Activated naive CD4-positive, alpha-beta T cell treated with anti-CD3 and anti-CD28 coated beads for 36 hours (primary cell): ENCODE results near the gene XNDC1N. TPM values are rescaled to one million over a fixed set of nuclear protein-coding genes. Genes with fewer than 3 reads are reported as not detected.
A peak's percentile ranks its signal among the peaks of the same experiment; 100 is the strongest.

ENCODE experiments used
- CTCF ChIA-PET: fragments of 350-600 bp; sonication (Branson Sonifier 250); formaldehyde crosslinking; loops from one replicate; lab custom pipeline; 2021; ENCODE audit warnings: antibody characterized with exemption; lab: Charles Lee
- DNase-seq: peaks from one replicate; pipeline ENCODE4 v3.0.0-alpha.2; 2020
- H3K27ac Mint-ChIP-seq: one replicate; pipeline ENCODE4 v1.8.0; 2021; ENCODE audit warnings: mild to moderate bottlenecking, mixed read lengths
- H3K27me3 Mint-ChIP-seq: one replicate; pipeline ENCODE4 v1.8.0; 2021; ENCODE audit warnings: low read depth, mixed read lengths
- H3K36me3 Mint-ChIP-seq: one replicate; pipeline ENCODE4 v1.8.0; 2021; ENCODE audit warnings: low read depth, mixed read lengths
- H3K4me1 Mint-ChIP-seq: one replicate; pipeline ENCODE4 v1.8.0; 2021; ENCODE audit warnings: low read depth, mixed read lengths
- H3K4me3 Mint-ChIP-seq: one replicate; pipeline ENCODE4 v1.8.0; 2021; ENCODE audit warnings: mild to moderate bottlenecking, moderate library complexity, mixed read lengths
- H3K9me3 Mint-ChIP-seq: one replicate; pipeline ENCODE4 v1.8.0; 2021; ENCODE audit warnings: mixed read lengths
- intact Hi-C: fragments of 100-400 bp; cut with micrococcal nuclease; formaldehyde crosslinking; loops from one replicate; pipeline ENCODE4 v1.15.1; 2023
- total RNA-seq, 2 experiments: library from RNA; stranded (reverse); gene quantifications; one replicate each; pipeline ENCODE4 v1.2.3, GENCODE V29; 2021

XNDC1N gene
- total RNA-seq, 2 experiments from 2014 or later = 14.2 to 16.4 TPM

DNA sequence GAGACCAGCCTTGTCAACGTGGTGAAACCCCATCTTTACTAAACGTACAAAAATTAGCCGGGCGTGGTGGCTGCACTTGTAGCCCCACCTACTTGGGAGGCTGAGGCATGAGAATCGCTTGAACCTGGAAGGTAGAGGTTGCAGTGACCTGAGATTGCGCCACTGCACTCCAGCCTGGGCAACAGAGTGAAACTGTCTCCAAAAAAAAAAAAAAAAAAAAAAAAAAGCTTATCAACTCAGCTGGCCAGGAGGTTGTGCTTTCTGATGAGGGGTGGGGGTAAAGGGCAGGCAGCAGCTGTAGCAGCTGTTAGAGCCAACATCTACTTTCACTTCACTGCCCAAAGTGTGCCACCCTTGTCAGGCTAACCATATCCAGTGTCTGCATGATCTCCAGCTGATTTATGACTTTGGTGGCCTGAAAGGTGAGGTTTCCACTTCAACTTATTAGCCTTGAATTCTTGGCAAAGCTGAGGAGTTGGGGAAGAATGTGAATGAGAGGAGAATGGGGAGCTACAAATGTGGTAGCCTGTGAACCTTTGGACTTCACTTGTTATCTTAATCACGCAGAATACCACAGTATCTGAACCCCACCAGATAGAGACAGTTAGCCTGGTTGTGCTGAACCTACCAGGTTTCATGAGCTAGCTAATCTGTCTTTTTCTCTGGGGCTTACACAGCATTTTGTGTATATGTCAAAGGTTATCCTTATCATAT, 20.1 kb upstream of the XNDC1N start:
- Mint-ChIP-seq H3K27me3 (no peaks in the 10 kb centered on the region), H3K36me3 (peaks cover 3% of the 10 kb centered on the region), H3K4me3 (no peak overlapping the region), H3K9me3 (no peaks in the 10 kb centered on the region), H3K27ac (no peak overlapping the region), H3K4me1 (peaks cover 20% of the 10 kb centered on the region)
- intact Hi-C loops = no loop called here
- CTCF ChIA-PET = no interaction called here
- DNase-seq = no peak

DNA sequence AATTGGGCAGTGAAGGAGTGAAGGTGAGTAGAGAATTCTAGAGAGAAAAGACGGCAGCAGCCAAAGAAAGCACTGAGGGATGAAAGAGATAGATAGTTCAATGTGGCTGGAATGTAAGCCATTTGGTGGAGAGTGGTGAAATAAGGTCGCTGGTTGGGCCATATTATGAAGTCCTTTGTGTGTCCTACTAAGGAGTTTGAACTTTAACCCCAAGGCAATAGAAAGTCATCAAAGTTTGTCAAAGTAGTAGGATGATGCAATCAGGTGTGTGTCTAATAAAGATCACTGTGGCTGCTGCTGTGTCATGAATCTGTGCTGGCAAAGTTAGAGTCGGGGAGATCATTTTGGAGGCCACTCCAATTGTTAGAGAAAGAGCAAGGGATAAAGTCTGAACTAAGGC, 19.1 kb upstream of the XNDC1N start:
- CTCF ChIA-PET = no interaction called here

DNA sequence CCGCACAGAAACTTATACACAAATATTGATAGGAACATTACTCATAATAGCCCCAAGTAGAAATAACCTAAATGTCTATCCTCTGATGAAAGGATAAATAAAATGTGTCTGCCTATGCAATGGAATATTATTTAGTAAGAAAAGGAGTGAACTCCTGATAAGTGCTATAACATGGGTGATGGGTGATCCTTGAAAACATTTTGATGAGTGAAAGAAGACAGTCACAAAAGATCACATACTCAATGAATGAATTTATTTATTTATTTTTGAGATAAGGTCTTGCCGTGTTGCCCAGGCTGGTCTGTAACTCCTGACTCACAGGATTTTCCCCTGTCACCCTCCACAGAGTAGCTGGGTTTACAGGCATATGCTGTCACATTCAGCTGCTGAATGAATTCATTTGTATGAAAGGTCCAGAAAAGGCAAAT, 17.8 kb upstream of the XNDC1N start:
- Mint-ChIP-seq H3K27ac (peak overlapping the region; percentile 28), H3K4me1 (peaks cover 18% of the 10 kb centered on the region), H3K27me3 (no peaks in the 10 kb centered on the region), H3K36me3 (peaks cover 3% of the 10 kb centered on the region), H3K9me3 (no peaks in the 10 kb centered on the region), H3K4me3 (no peak overlapping the region)
- intact Hi-C loops = no loop called here
- CTCF ChIA-PET = no interaction called here
- DNase-seq = peak; percentile 13

More for the DNA sequence above, 19.1 kb upstream of the XNDC1N start:
- H3K27me3 Mint-ChIP-seq = no peaks in the 10 kb centered on the region
- peaks cover 3% of the 10 kb centered on the region for H3K36me3 Mint-ChIP-seq
- H3K4me3 Mint-ChIP-seq = no peak overlapping the region
- DNase-seq = no peak
- no peak overlapping the region for H3K27ac Mint-ChIP-seq
- peaks cover 18% of the 10 kb centered on the region for H3K4me1 Mint-ChIP-seq
- H3K9me3 Mint-ChIP-seq = no peaks in the 10 kb centered on the region
- intact Hi-C loops = no loop called here

DNA sequence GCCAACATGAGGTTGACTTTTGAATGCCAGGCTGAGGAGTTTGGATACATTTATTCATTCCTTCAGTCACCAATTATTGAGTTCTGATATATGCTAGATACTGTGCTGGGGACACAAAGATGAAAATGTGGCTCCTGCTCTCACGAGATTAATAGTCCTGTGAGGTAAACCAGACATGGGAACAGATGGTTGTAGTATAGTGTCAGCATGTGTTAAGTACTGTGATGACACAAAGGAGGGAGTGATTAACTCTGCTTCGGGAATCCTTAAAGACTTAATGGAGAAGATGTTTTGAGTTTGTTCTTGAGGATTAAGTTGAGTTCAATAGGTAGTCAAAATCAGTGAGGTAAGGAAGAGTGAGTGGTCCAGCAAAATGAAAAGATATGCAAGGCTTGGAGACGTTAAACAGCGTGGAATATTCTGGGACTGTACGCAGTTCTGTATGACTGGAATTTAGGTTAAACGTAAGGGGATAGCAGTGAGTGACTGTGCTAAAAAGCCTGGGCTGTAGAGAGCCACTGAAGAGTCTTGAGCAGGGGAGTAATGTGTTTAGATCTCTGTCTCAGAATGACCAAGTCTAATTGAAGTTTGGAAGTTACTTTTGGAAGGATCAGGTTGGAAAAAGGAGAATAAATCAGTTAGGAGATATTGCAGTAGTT, 12.3 kb upstream of the XNDC1N start:
- intact Hi-C loops = no loop called here
- H3K27me3 Mint-ChIP-seq = no peaks in the 10 kb centered on the region
- peaks cover 7% of the 10 kb centered on the region for H3K36me3 Mint-ChIP-seq
- no peak for DNase-seq
- no peaks in the 10 kb centered on the region for H3K9me3 Mint-ChIP-seq
- H3K27ac Mint-ChIP-seq = no peak overlapping the region
- H3K4me1 Mint-ChIP-seq = peaks cover 10% of the 10 kb centered on the region
- CTCF ChIA-PET = interaction anchor here (1.1 kb wide), 1 partner anchor 13 kb away, joined by 4 read pairs; no protein-coding TSS in a partner anchor
- H3K4me3 Mint-ChIP-seq = no peak overlapping the region

DNA sequence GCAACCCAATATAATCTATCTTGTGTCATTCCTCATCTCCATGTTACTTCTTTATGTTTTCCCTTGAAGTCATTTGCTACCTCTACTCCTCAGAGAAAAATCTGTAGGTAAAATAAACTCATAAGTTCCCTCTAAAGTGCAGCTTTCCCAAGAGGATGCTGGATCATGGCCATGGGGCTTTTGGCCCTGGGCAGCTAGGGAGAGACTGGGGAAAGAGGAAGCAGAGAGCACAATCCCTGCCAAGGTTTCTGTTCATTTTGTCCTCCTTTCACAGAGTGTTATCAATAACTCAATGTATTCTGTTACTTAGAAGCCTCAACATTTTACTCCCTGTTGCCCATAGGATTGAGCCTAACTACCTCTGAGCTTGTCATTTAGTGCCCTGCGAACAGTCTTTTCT, 9.4 kb upstream of the XNDC1N start:
- H3K4me1 Mint-ChIP-seq = peaks cover 24% of the 10 kb centered on the region
- no peaks in the 10 kb centered on the region for H3K9me3 Mint-ChIP-seq
- H3K4me3 Mint-ChIP-seq = no peak overlapping the region
- H3K27ac Mint-ChIP-seq = no peak overlapping the region
- CTCF ChIA-PET = interaction anchor here (0.6 to 1.3 kb wide), 2 partner anchors 8 to 37 kb away, joined by 4 to 5 read pairs; partner anchors contain the start of genes RNF121 and XNDC1N
- peaks cover 8% of the 10 kb centered on the region for H3K36me3 Mint-ChIP-seq
- no peak for DNase-seq
- intact Hi-C loops = no loop called here
- H3K27me3 Mint-ChIP-seq = no peaks in the 10 kb centered on the region

DNA sequence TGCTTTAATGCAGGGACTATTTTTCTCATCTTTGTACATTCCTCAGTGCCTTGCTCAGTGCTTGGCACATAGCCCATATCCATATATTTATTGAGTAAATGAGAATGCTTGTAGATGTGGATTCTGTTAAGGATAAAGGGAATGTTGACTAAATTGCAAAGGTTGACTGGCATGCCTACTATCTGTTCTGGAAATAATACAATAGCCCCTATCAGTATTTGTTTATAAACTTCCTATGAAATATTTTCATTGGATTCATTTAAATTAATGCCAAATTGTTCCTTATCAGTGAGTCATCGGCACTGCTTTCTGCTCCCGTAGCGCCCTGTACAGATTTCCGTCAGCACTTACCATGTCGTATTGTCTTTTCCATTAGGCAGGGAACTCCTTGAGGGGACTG, 8.4 kb upstream of the XNDC1N start:
- Mint-ChIP-seq H3K4me3 (no peak overlapping the region), H3K36me3 (peaks cover 8% of the 10 kb centered on the region), H3K27me3 (no peaks in the 10 kb centered on the region), H3K9me3 (no peaks in the 10 kb centered on the region), H3K4me1 (peaks cover 31% of the 10 kb centered on the region), H3K27ac (no peak overlapping the region)
- DNase-seq = no peak
- intact Hi-C loops = no loop called here
- CTCF ChIA-PET = interaction anchor here (0.7 kb wide), 1 partner anchor 221 kb away, joined by 3 read pairs; no protein-coding TSS in a partner anchor

DNA sequence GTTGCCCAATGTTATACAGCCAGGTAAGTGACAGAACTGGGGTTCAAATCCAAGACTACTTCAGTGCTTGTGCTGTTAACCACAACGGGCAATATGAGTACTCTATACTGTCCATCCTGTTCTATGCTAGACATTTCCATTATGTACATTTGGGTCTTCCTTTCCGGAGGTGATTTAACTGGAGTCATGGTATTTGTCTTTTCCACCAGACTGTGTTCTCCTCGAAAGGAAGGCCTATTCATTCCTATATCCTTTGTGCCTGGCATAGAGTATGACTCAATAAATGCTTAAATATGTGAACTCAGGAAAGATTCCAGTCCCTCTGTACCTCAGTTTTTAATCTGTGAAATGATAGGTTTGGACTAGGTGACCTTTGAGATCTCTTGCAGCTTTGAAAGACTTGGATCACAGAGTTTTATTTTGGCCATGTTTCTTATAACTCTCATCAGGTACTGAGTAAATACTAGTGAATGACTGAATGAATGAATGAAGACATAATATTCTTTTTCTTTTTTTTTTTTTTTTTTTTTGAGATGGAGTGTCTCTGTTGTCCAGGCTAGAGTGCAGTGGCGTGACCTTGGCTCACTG, 7.0 kb upstream of the XNDC1N start:
- Mint-ChIP-seq H3K27me3 (no peaks in the 10 kb centered on the region), H3K27ac (no peak overlapping the region), H3K9me3 (no peaks in the 10 kb centered on the region), H3K4me1 (peaks cover 45% of the 10 kb centered on the region), H3K36me3 (peaks cover 8% of the 10 kb centered on the region), H3K4me3 (no peak overlapping the region)
- DNase-seq = no peak
- intact Hi-C loops = no loop called here
- CTCF ChIA-PET = no interaction called here

DNA sequence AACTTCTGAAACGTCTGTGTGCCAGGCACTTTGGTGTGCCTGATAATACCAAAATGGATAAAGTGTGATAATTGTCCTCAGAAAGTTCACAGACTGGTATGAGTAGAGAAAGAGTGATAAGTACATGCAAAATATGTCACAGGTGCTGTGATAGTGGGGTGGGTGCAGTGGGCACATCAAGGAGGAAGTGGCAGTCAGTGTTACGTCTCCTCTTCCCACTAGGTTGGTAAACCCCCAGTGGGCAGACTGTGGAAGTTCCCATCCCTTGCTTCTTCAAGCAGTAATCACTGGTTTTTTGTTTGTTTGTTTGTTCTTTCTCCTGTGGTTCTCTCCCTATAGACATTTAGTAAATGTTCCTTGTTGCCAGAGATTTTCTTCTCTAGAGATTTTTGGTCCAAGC, 5.8 kb upstream of the XNDC1N start:
- intact Hi-C loops = no loop called here
- peak; percentile 19 for DNase-seq
- Mint-ChIP-seq H3K36me3 (peaks cover 7% of the 10 kb centered on the region), H3K9me3 (no peaks in the 10 kb centered on the region), H3K27ac (no peak overlapping the region), H3K4me1 (peaks cover 55% of the 10 kb centered on the region), H3K4me3 (no peak overlapping the region), H3K27me3 (no peaks in the 10 kb centered on the region)
- CTCF ChIA-PET = interaction anchor here (0.6 kb wide), 1 partner anchor 91 kb away, joined by 4 read pairs; no protein-coding TSS in a partner anchor

DNA sequence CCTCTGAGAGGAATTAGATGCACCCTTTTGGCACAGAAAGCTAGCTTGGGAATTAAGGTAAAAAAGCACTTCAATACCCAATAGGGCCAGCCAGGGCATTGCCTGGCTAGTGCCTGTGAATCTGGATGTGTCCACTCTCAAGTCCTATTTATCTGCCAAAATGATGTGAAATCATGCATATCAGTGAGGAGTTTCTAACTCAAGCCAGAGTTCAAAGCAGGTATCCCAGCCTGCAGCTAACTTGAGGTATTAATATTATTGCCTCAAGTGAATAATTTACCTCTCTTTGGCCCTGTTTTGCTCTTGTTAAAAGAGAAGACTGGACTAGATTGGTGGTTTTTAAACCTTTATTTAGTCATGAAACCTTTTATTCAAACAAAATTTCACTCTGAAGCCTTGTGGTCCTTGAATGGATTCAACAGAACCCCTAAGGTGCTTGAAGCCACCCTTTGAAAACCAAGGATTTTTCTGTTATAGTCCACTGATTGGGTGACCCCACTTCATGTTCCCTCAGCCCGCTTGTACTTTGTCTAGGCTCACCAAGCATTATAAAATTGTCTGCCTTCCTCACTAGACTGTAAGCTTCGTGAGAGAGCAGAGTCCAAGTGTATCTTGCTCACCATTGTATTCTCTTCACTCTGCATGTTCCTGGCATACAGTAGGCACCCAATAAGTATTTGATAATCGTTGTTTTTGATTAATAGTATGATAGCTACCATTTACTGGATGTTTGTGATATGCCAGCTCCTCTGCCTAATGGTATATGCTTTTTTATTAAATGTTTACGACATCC, 4.9 kb upstream of the XNDC1N start:
- intact Hi-C loops = no loop called here
- no peak overlapping the region for H3K4me3 Mint-ChIP-seq
- peaks cover 9% of the 10 kb centered on the region for H3K36me3 Mint-ChIP-seq
- DNase-seq = no peak
- CTCF ChIA-PET = no interaction called here
- H3K27ac Mint-ChIP-seq = no peak overlapping the region
- H3K27me3 Mint-ChIP-seq = no peaks in the 10 kb centered on the region
- no peaks in the 10 kb centered on the region for H3K9me3 Mint-ChIP-seq
- peaks cover 54% of the 10 kb centered on the region for H3K4me1 Mint-ChIP-seq

DNA sequence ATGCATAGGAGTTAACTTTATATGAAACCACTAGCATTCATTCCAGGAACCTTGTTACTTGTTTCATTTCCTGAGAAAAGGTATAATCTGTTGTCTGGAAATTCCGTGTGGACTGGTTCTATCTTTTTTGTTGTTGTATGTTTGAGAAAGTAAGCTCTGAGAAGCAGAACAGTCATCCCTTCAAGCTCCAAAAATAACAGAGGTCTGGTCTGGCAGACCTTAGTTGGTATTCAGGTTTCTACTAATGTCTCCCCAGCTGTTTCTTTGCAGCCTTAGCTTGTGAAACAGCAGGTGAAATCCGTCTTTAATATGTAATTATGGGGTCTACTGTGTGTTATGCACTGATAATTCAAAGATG, 2.8 kb upstream of the XNDC1N start:
- intact Hi-C loops = no loop called here
- Mint-ChIP-seq H3K27me3 (no peaks in the 10 kb centered on the region), H3K9me3 (no peaks in the 10 kb centered on the region), H3K4me3 (peak overlapping the region; percentile 38), H3K27ac (peak overlapping the region; percentile 10), H3K36me3 (peaks cover 15% of the 10 kb centered on the region), H3K4me1 (peaks cover 61% of the 10 kb centered on the region)
- DNase-seq = no peak
- CTCF ChIA-PET = interaction anchor here (0.7 to 1.2 kb wide), 2 partner anchors 12 to 502 kb away, joined by 3 read pairs; no protein-coding TSS in a partner anchor

DNA sequence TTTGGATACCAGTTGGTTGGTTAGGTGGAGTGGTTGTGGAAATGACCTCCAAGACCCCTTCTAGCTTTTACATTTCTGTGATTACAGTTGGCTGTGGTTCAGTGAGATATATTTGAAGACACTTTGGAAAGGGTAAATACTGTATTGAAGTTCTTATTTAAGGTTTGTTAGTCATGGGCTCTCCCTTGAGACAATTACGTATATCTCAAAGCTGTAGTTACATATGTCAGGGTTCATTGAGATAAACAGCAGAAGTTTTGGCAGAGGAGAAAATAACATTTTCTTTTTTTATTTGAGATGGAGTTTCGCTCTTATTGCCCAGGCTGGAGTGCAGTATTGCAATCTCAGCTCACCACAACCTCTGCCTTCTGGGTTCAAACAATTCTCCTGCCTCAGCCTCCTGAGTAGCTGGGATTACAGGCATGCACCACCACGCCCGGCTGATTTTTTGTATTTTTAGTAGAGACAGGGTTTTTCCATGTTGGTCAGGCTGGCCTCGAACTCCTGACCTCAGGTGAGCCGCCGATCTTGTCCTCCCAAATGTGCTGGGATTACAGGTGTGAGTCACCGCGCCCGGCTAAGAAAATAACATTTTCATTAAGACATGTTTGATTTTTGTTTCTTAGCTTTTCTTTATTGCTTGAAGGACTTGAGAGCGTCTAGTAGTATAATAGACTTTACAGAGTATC, 2.3 kb upstream of the XNDC1N start:
- H3K36me3 Mint-ChIP-seq = peaks cover 15% of the 10 kb centered on the region
- peak overlapping the region; percentile 96 for H3K4me3 Mint-ChIP-seq
- H3K27ac Mint-ChIP-seq = peak overlapping the region; percentile 51
- CTCF ChIA-PET = interaction anchor here (0.7 to 2.3 kb wide), 3 partner anchors 8 to 502 kb away, joined by 3 to 5 read pairs (median 3); no protein-coding TSS in a partner anchor
- H3K27me3 Mint-ChIP-seq = no peaks in the 10 kb centered on the region
- no peaks in the 10 kb centered on the region for H3K9me3 Mint-ChIP-seq
- intact Hi-C loops = no loop called here
- H3K4me1 Mint-ChIP-seq = peaks cover 61% of the 10 kb centered on the region
- peak; percentile 17 for DNase-seq
